HepG2 (cell line): Measurements from ENCODE around the gene PTEN. TPM values are rescaled to one million over a fixed set of nuclear protein-coding genes. Genes with fewer than 3 reads are reported as not detected.

Source experiments
- ATRX ChIP-seq: sonication (generic); formaldehyde crosslinking; IDR thresholded peaks from 2 replicates; pipeline ENCODE4 v1.4.0; 2020; ENCODE audit warnings: missing genetic modification reagents, borderline replicate concordance
- HCFC1 ChIP-seq: fragments of 150-350 bp; IDR thresholded peaks from 2 replicates; pipeline ENCODE4 v1.6.1; 2014; ENCODE audit warnings: low read depth, low read length
- HDAC2 ChIP-seq: sonication (generic); formaldehyde crosslinking; IDR thresholded peaks from 2 replicates; pipeline ENCODE4 v1.4.0; 2020; ENCODE audit warnings: missing genetic modification reagents
- HNF1A ChIP-seq, 2 experiments: sonication (generic) in 1 of 2; formaldehyde crosslinking in 1 of 2; IDR thresholded peaks; 2 replicates each; pipeline versions ENCODE4 v1.4.0 to v1.6.1; 2016 to 2020; ENCODE audit warnings: borderline replicate concordance in 1 of 2, low read depth in 1 of 2, mild to moderate bottlenecking in 1 of 2, missing genetic modification reagents in 1 of 2
- KDM2A ChIP-seq: sonication (generic); formaldehyde crosslinking; IDR thresholded peaks from 2 replicates; pipeline ENCODE4 v1.4.0; 2020; ENCODE audit warnings: low read depth, missing genetic modification reagents, borderline replicate concordance
- MEIS2 ChIP-seq: sonication (generic); formaldehyde crosslinking; IDR thresholded peaks from 2 replicates; pipeline ENCODE4 v1.9.0; 2021; ENCODE audit warnings: mild to moderate bottlenecking, missing genetic modification reagents
- MXD3 ChIP-seq: IDR thresholded peaks from 2 replicates; pipeline ENCODE4 v1.6.1; 2016; ENCODE audit warnings: mild to moderate bottlenecking, missing biosample characterization, missing genetic modification reagents
- SKI ChIP-seq: fragments of 450-650 bp; IDR thresholded peaks from one replicate; pipeline ENCODE4 v1.6.1; 2018; ENCODE audit warnings: mild to moderate bottlenecking; ENCODE audit not compliant: partially characterized antibody
- TAF15 ChIP-seq: fragments of 200-400 bp; formaldehyde crosslinking; IDR thresholded peaks from one replicate; pipeline ENCODE4 v1.6.1; 2018; ENCODE audit warnings: mild to moderate bottlenecking, low read depth, low read length; ENCODE audit not compliant: poor library complexity, severe bottlenecking
- TP53 ChIP-seq: sonication (generic); formaldehyde crosslinking; conservative IDR thresholded peaks from 2 replicates; pipeline ENCODE4 v1.4.0; 2020; ENCODE audit warnings: missing genetic modification reagents
- ZFP82 ChIP-seq: sonication (generic); formaldehyde crosslinking; IDR thresholded peaks from 2 replicates; pipeline ENCODE4 v1.5.1; 2020; ENCODE audit warnings: mild to moderate bottlenecking, missing genetic modification reagents, borderline replicate concordance
- ZNF12 ChIP-seq: sonication (generic); formaldehyde crosslinking; IDR thresholded peaks from 2 replicates; pipeline ENCODE4 v1.5.0; 2020; ENCODE audit warnings: missing genetic modification reagents
- ZNF121 ChIP-seq: sonication (generic); formaldehyde crosslinking; IDR thresholded peaks from 2 replicates; pipeline ENCODE4 v1.5.0; 2020; ENCODE audit warnings: mild to moderate bottlenecking, missing genetic modification reagents
- ZNF224 ChIP-seq: sonication (generic); formaldehyde crosslinking; IDR thresholded peaks from 2 replicates; pipeline ENCODE4 v1.5.0; 2020; ENCODE audit warnings: mild to moderate bottlenecking, missing genetic modification reagents
- ZNF329 ChIP-seq: sonication (generic); formaldehyde crosslinking; IDR thresholded peaks from 2 replicates; pipeline ENCODE4 v1.9.0; 2021; ENCODE audit warnings: low read depth, mild to moderate bottlenecking, missing genetic modification reagents
- ZNF33B ChIP-seq: sonication (generic); formaldehyde crosslinking; IDR thresholded peaks from 2 replicates; pipeline ENCODE4 v1.5.1; 2020; ENCODE audit warnings: mild to moderate bottlenecking, missing genetic modification reagents
- ZNF580 ChIP-seq: IDR thresholded peaks from 2 replicates; pipeline ENCODE4 v1.6.1; 2016; ENCODE audit warnings: low read depth, borderline replicate concordance
- ZNF781 ChIP-seq: sonication (generic); formaldehyde crosslinking; IDR thresholded peaks from 2 replicates; pipeline ENCODE4 v1.5.1; 2020; ENCODE audit warnings: borderline replicate concordance, mild to moderate bottlenecking, missing genetic modification reagents; ENCODE audit errors: not compliant biosample characterization
- ZNF782 ChIP-seq: sonication (generic); formaldehyde crosslinking; IDR thresholded peaks from 2 replicates; pipeline ENCODE4 v1.4.0; 2020; ENCODE audit warnings: missing genetic modification reagents, mild to moderate bottlenecking, borderline replicate concordance
- polyA plus RNA-seq, 8 experiments: library from polyadenylated mRNA; depleted of rRNA in 3 of 8; stranded (reverse) in 7 of 8; unstranded in 1 of 8; fragments of >200 nt; fragmentation: Illumina TruSeq in 4 of 8; extraction: Trizol in 4 of 8; gene quantifications; 2 replicates each; pipeline versions ENCODE4 v1.2.1 to v1.2.3, GENCODE V29; 2011 to 2016; ENCODE audit warnings: low read depth in 4 of 8, missing spikeins in 1 of 8, mixed read lengths in 1 of 8; ENCODE audit not compliant: insufficient read depth in 1 of 8
- total RNA-seq, 5 experiments: library from RNA; depleted of rRNA; stranded (reverse); fragments of >200 nt; fragmentation: Illumina TruSeq; extraction: Trizol; gene quantifications; 2 replicates each; pipeline ENCODE4 v1.2.3, GENCODE V29; 2016; ENCODE audit warnings: low read depth in 1 of 5
- TF ChIP-seq, protein P1 (sequence below): sonication (generic); formaldehyde crosslinking; IDR thresholded peaks from 2 replicates; pipeline ENCODE4 v1.5.0; 2020; ENCODE audit warnings: mild to moderate bottlenecking, missing genetic modification reagents

The PTEN gene
- total and polyA plus RNA-seq, 2 of the 13 experiments (the other 11 are each of a cell fraction or from before 2014, with no cell fraction given) = 30.3 to 61.3 TPM

DNA sequence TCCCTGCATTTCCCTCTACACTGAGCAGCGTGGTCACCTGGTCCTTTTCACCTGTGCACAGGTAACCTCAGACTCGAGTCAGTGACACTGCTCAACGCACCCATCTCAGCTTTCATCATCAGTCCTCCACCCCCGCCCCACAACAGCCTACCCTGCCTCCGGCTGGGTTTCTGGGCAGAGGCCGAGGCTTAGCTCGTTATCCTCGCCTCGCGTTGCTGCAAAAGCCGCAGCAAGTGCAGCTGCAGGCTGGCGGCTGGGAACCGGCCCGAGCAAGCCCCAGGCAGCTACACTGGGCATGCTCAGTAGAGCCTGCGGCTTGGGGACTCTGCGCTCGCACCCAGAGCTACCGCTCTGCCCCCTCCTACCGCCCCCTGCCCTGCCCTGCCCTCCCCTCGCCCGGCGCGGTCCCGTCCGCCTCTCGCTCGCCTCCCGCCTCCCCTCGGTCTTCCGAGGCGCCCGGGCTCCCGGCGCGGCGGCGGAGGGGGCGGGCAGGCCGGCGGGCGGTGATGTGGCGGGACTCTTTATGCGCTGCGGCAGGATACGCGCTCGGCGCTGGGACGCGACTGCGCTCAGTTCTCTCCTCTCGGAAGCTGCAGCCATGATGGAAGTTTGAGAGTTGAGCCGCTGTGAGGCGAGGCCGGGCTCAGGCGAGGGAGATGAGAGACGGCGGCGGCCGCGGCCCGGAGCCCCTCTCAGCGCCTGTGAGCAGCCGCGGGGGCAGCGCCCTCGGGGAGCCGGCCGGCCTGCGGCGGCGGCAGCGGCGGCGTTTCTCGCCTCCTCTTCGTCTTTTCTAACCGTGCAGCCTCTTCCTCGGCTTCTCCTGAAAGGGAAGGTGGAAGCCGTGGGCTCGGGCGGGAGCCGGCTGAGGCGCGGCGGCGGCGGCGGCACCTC is at the start of gene PTEN, which contains the start of gene KLLN (continued):
- TF ChIP-seq HNF1A (IDR thresholded peaks at IDR 0.05; ENCODE audit: low read depth) = no peak; the same call in 1 of the 2 replicates
- peak; percentile 80 for TF ChIP-seq HNF1A (CRISPR knock-in tag; IDR thresholded peaks at IDR 0.05; ENCODE audit: borderline replicate concordance)
- peak; percentile 87; the same call in 1 of the 2 replicates for TF ChIP-seq KDM2A (CRISPR knock-in tag)
- TF ChIP-seq TP53 (CRISPR knock-in tag) = no peak
- TF ChIP-seq ZNF329 (CRISPR knock-in tag) = 0 out of 2 replicates have a peak, but pooled peaks have one; percentile 76
- TF ChIP-seq ZNF12 (CRISPR knock-in tag) = peak; percentile 66; the same call in 1 of the 2 replicates
- TF ChIP-seq SKI = peak; percentile 69
- TF ChIP-seq ATRX = no peak
- TF ChIP-seq HDAC2 (CRISPR knock-in tag) = peak; percentile 74
- TF ChIP-seq, protein P1, sequence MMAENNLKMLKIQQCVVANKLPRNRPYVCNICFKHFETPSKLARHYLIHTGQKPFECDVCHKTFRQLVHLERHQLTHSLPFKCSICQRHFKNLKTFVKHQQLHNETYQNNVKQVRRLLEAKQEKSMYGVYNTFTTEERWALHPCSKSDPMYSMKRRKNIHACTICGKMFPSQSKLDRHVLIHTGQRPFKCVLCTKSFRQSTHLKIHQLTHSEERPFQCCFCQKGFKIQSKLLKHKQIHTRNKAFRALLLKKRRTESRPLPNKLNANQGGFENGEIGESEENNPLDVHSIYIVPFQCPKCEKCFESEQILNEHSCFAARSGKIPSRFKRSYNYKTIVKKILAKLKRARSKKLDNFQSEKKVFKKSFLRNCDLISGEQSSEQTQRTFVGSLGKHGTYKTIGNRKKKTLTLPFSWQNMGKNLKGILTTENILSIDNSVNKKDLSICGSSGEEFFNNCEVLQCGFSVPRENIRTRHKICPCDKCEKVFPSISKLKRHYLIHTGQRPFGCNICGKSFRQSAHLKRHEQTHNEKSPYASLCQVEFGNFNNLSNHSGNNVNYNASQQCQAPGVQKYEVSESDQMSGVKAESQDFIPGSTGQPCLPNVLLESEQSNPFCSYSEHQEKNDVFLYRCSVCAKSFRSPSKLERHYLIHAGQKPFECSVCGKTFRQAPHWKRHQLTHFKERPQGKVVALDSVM (CRISPR knock-in tag) = peak; percentile 48; the same call in 1 of the 2 replicates
- TF ChIP-seq ZNF782 (CRISPR knock-in tag) = peak; percentile 82; the same call in 1 of the 2 replicates
- TF ChIP-seq ZNF33B (CRISPR knock-in tag) = 0 out of 2 replicates have a peak, but pooled peaks have one; percentile 75
- TF ChIP-seq ZFP82 (CRISPR knock-in tag) = no peak; the same call in 1 of the 2 replicates
- TF ChIP-seq HCFC1 = peak; percentile 37; the same call in 1 of the 2 replicates
- TF ChIP-seq ZNF580 (CRISPR knock-in tag) = peak; percentile 81; the same call in 1 of the 2 replicates
- TF ChIP-seq ZNF224 = no peak
- peak; percentile 67; the same call in 1 of the 2 replicates for TF ChIP-seq ZNF121 (CRISPR knock-in tag)
- no peak for TF ChIP-seq ZNF781 (CRISPR knock-in tag)
- TF ChIP-seq MXD3 (CRISPR knock-in tag) = peak; percentile 61; the same call in 1 of the 2 replicates
- no peak for TF ChIP-seq TAF15
- peak; percentile 84 for TF ChIP-seq MEIS2
